Keratinocyte (primary cell): Measurements from ENCODE around the gene PPME1.

Experiments used
- CTCF ChIP-seq, 3 experiments: IDR thresholded peaks in 1 of 3; conservative IDR thresholded peaks in 1 of 3; optimal IDR thresholded peaks in 1 of 3; 2 replicates in 2 of 3; 3 replicates in 1 of 3; pipeline versions ENCODE3 to v1.5.1; 2011; ENCODE audit warnings: low read length in 3 of 3, mild to moderate bottlenecking in 3 of 3, moderate library complexity in 2 of 3, control low read depth in 1 of 3, inconsistent platforms in 1 of 3; ENCODE audit not compliant: insufficient read depth in 2 of 3; ENCODE audit errors: extremely low read depth in 1 of 3
- EZH2 ChIP-seq: IDR thresholded peaks from one replicate; pipeline ENCODE4 v1.6.1; 2012; ENCODE audit warnings: inconsistent platforms, mild to moderate bottlenecking, low read length, moderate library complexity

- TF ChIP-seq CTCF (optimal IDR thresholded peaks at IDR 0.05 in 1 of 3, IDR thresholded peaks at IDR 0.05 in 1 of 3, conservative IDR thresholded peaks at IDR 0.05 in 1 of 3; ENCODE audit: extremely low read depth in 1 of 3, insufficient read depth in 2 of 3, low read length in 3 of 3): no peak
- TF ChIP-seq EZH2: no peak
Observed at GRCh38 chr11:74257959-74258553, 87.0 kb downstream of the PPME1 start.
